Measurements from ENCODE around the gene SIPA1.
"Not testable (repeated sequence)": the region's sequence is repeated elsewhere in the genome, so short reads cannot be mapped to it uniquely, and the experiment has no call there.

The SIPA1 gene

GRCh38 chr11:65660038-65660437 lies 22.1 kb downstream of the SIPA1 start:
- in situ Hi-C loops (cut with MboI; ENCODE audit: low pct_unique_long_range_greater_than_20kb, low sequenced_read_pairs, unreplicated experiment), result no loop called here
- TF ChIP-seq CTCF (IDR thresholded peaks at IDR 0.05; ENCODE audit: extremely low read depth, insufficient read depth, missing control alignments), result no peak
- DNase-seq (ENCODE audit: low spot score), result no peak

GRCh38 chr11:65660908-65661307 lies 23.0 kb downstream of the SIPA1 start:
- DNase-seq (ENCODE audit: low spot score); in situ Hi-C loops (cut with MboI; ENCODE audit: low pct_unique_long_range_greater_than_20kb, low sequenced_read_pairs, unreplicated experiment): not testable (repeated sequence)

GRCh38 chr11:65661599-65662246 lies 23.8 kb downstream of the SIPA1 start:
- in situ Hi-C loops (cut with MboI; ENCODE audit: low pct_unique_long_range_greater_than_20kb, low sequenced_read_pairs, unreplicated experiment), result no loop called here
- TF ChIP-seq CTCF (IDR thresholded peaks at IDR 0.05; ENCODE audit: extremely low read depth, insufficient read depth, missing control alignments), result no peak
- no peak for DNase-seq (ENCODE audit: low spot score)

- in situ Hi-C loops (cut with MboI; ENCODE audit: low pct_unique_long_range_greater_than_20kb, low sequenced_read_pairs, unreplicated experiment), result no loop called here
These were observed 24.4 kb downstream of the SIPA1 start for GRCh38 chr11:65662247-65662798.

GRCh38 chr11:65662799-65663638 lies 25.1 kb downstream of the SIPA1 start, which contains the start of gene RELA:
Gene RELA (minus strand): TSS chr11:65662916. CDS start chr11:65662832, 84 bp downstream.
- peak; percentile 96 for DNase-seq (ENCODE audit: low spot score)
- in situ Hi-C loops (cut with MboI; ENCODE audit: low pct_unique_long_range_greater_than_20kb, low sequenced_read_pairs, unreplicated experiment), result no loop called here
- TF ChIP-seq CTCF (IDR thresholded peaks at IDR 0.05; ENCODE audit: extremely low read depth, insufficient read depth, missing control alignments), result no peak

More at GRCh38 chr11:65662247-65662798, 24.4 kb downstream of the SIPA1 start:
- no peak for TF ChIP-seq CTCF (IDR thresholded peaks at IDR 0.05; ENCODE audit: extremely low read depth, insufficient read depth, missing control alignments)
- DNase-seq (ENCODE audit: low spot score), result no peak

GRCh38 chr11:65663639-65664200 lies 25.8 kb downstream of the SIPA1 start:
- in situ Hi-C loops (cut with MboI; ENCODE audit: low pct_unique_long_range_greater_than_20kb, low sequenced_read_pairs, unreplicated experiment), result no loop called here
- TF ChIP-seq CTCF (IDR thresholded peaks at IDR 0.05; ENCODE audit: extremely low read depth, insufficient read depth, missing control alignments), result no peak
- DNase-seq (ENCODE audit: low spot score), result peak; percentile 59

All from GM13977 (cell line).